Stimulated activated CD8-positive, alpha-beta memory T cell treated with anti-CD3 and anti-CD28 coated beads, Interleukin-2, amount 100 ng/mL, for 48 hours (primary cell): ENCODE measurements around the gene VRK1.

Experiments used
- DNase-seq, 2 donors: peaks; one replicate each; pipeline ENCODE4 v3.0.0-alpha.2; 2020; ENCODE audit warnings: low read depth in 2 of 2

VRK1 gene

DNA sequence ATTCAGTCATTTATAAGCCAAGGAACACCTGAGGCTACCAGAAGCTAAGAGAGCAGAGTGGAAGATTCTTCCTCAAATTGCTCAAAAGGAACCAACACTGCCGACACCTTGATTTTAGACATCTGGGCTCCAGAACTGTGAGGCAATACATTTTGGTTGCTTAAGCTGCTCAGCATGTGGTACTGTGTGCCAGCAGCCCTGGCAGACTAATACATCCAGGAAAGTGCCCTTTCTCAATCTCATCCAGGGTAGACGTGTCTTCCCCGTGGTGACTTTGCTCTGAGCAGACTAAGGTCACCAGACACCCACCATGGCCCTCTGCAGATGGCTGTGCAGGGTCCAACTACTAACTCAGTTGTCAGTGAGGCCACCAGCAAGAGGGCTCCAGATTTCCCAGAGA is 122.8 kb downstream of the VRK1 start:
- DNase-seq: no peak

DNA sequence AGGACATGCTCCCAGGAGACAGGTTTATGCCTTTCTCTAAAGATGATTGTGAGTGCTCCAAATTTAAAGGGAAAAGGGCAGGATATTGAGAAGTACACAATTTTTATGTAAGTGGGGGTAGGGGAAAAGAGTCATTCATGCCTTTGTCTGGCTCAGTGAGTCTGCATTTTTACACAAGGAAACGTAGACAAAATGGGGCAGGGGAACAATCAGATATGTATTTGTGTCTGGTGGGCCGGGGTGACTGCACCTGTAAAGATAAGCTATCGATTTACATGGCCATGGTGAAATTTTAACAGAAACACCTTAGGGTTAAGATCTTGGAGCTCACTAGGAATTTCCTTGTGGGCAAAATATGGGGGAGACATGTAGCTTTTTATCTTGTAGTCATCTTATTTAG is 123.6 kb downstream of the VRK1 start:
- no peak for DNase-seq

DNA sequence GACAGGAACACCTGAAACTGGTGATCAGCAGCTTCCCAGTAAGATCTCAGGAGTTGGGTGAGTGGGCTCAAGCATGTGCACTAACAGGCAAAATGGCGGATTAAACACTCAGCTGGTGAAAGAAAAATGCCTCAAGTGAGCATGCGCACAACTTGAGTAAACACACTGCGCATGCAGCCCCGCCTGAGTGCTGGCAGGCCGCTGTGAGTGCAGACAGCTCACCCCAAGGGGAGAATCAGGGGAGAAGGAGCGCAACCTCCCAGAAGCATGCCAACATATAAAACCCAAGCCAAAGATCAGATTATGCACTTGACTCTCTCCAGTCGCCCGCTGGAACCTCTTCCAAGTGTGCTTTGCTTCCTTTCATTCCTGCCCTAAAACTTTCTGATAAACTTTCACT is 125.8 kb downstream of the VRK1 start:
- DNase-seq: no peak

DNA sequence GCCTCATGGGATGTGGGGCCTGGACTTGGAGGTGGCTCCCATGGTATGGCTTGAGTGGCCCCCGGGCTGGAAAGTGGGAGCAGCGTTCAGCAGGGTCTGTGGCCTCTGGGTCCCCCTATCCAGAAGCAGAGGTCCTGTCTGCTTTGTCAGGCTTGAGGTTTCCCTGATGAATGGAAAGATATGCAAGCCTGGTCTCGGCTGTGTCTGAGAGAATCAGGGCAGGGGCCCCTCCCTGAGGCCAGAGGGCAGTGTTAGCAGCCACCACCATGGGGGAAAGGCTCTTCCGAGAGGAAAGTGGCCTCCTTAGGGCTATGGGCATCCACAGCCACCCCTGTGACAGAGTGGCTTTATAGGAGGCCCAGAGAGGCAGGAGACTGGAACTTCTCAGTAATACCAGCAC is 128.2 kb downstream of the VRK1 start:
- no peak for DNase-seq

DNA sequence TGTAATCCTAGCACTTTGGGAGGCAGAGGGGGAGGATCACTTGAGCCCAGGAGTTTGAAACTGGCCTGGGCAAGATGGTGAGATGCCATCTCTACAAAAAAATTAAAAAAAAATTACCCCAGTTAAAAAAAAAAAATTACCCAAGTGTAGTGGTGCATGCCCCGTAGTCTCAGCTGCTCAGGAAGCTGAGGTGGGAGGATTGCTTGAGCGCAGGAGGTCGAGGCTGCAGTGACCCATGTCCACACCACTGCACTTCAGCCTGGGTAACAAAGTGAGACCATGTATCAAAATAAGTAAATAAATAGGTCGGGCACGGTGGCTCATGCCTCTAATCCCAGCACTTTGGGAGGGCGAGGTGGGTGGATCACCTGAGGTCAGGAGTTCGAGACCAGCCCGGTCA is 128.8 kb downstream of the VRK1 start:
- DNase-seq: no peak

DNA sequence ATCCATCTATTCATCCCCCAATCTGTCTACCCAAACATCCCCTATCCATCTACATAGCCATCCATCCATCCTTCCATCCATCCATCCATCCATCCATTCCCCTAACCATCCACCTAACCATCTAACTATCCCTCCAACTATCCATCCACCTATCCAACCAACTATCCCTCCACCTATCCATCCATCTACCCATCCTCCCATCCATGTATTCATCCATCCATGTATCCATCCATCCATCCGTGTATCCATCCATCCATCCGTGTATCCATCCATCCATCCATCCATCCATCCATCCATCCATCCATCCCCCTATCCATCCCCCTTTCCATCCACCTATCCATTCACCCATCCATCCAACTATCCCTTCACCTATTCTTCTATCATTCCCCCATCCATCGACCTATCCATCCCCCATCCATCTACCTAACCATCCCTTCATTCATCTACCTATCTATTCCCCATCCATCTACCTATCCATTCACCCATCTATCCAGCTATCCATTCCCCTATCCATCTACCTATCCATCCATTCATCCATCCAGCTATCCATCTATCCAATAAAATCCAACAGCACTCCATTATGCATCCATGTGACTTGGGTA is 131.7 kb downstream of the VRK1 start:
- DNase-seq: no peak

DNA sequence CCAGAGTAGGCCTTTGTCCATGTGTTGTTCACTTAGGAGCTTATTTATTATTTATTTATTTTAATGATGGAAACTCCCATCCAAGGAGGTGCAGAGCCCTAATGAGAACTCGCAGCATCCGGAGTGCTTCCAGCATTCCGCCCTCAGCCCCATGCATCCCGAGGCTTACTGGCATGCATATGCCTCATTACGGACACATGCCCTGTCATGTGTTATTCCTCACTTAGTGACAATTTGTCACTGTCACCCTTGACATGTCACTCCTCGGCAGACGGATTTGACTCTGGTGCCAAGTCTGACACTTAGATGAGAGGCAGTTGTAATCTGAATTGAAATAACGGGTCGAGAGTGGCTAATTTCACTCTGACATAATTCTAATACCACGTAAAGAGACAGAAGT is 132.8 kb downstream of the VRK1 start:
- DNase-seq: no peak

DNA sequence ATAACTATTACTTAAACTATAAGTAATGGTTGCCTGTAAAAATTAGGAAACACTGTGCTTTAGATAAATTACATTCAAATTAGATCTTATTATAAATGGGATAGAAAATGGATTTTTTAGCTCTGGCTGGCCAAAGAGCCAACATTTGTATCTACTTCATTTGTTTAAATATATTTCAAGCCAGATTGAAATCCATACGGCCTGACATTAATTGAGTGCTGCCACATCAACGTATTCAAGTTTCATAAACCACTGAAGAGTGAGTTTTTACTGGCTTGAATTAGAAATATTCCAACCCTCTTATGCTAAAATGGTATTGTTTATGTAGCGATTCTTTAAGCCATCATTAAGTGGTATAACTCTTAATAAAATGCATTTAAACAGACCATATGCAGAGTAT is 133.3 kb downstream of the VRK1 start:
- no peak for DNase-seq
